Activated naive CD4-positive, alpha-beta T cell treated with anti-CD3 and anti-CD28 coated beads for 36 hours (primary cell): ENCODE results near the gene OSBPL8. TPM values are rescaled to one million over a fixed set of nuclear protein-coding genes. Genes with fewer than 3 reads are reported as not detected.
"Not testable (repeated sequence)": the region's sequence is repeated elsewhere in the genome, so short reads cannot be mapped to it uniquely, and the experiment has no call there.

Experiments used
- CTCF ChIA-PET: fragments of 350-600 bp; sonication (Branson Sonifier 250); formaldehyde crosslinking; loops from one replicate; lab custom pipeline; 2021; ENCODE audit warnings: antibody characterized with exemption; lab: Charles Lee
- DNase-seq: peaks from one replicate; pipeline ENCODE4 v3.0.0-alpha.2; 2020
- H3K27ac Mint-ChIP-seq: one replicate; pipeline ENCODE4 v1.8.0; 2021; ENCODE audit warnings: mild to moderate bottlenecking, mixed read lengths
- H3K27me3 Mint-ChIP-seq: one replicate; pipeline ENCODE4 v1.8.0; 2021; ENCODE audit warnings: low read depth, mixed read lengths
- H3K36me3 Mint-ChIP-seq: one replicate; pipeline ENCODE4 v1.8.0; 2021; ENCODE audit warnings: low read depth, mixed read lengths
- H3K4me1 Mint-ChIP-seq: one replicate; pipeline ENCODE4 v1.8.0; 2021; ENCODE audit warnings: low read depth, mixed read lengths
- H3K4me3 Mint-ChIP-seq: one replicate; pipeline ENCODE4 v1.8.0; 2021; ENCODE audit warnings: mild to moderate bottlenecking, moderate library complexity, mixed read lengths
- H3K9me3 Mint-ChIP-seq: one replicate; pipeline ENCODE4 v1.8.0; 2021; ENCODE audit warnings: mixed read lengths
- intact Hi-C: fragments of 100-400 bp; cut with micrococcal nuclease; formaldehyde crosslinking; loops from one replicate; pipeline ENCODE4 v1.15.1; 2023
- total RNA-seq, 2 experiments: library from RNA; stranded (reverse); gene quantifications; one replicate each; pipeline ENCODE4 v1.2.3, GENCODE V29; 2021

The OSBPL8 gene
- total RNA-seq, 2 experiments from 2014 or later, result 56.8 to 63.7 TPM

- Mint-ChIP-seq H3K9me3 (no peaks in the 10 kb centered on the region), H3K27ac (no peak overlapping the region), H3K27me3 (no peaks in the 10 kb centered on the region), H3K4me3 (no peak overlapping the region), H3K4me1 (no peaks in the 10 kb centered on the region), H3K36me3 (peaks cover 6% of the 10 kb centered on the region)
- no peak for DNase-seq
- intact Hi-C loops, result no loop called here
- CTCF ChIA-PET, result interaction anchor here (0.6 kb wide), 1 partner anchor 20 kb away, joined by 3 read pairs; no protein-coding TSS in a partner anchor
Observed at GRCh38 chr12:76400136-76400535, 159.4 kb downstream of the OSBPL8 start.

GRCh38 chr12:76399040-76399439 is 160.5 kb downstream of the OSBPL8 start:
- intact Hi-C loops, result no loop called here
- DNase-seq, result no peak
- H3K27ac Mint-ChIP-seq, result no peak overlapping the region
- no peaks in the 10 kb centered on the region for H3K4me1 Mint-ChIP-seq
- CTCF ChIA-PET, result no interaction called here
- no peak overlapping the region for H3K4me3 Mint-ChIP-seq
- H3K36me3 Mint-ChIP-seq, result peaks cover 6% of the 10 kb centered on the region
- no peaks in the 10 kb centered on the region for H3K27me3 Mint-ChIP-seq
- H3K9me3 Mint-ChIP-seq, result no peaks in the 10 kb centered on the region

GRCh38 chr12:76398106-76398505 is 161.5 kb downstream of the OSBPL8 start:
- Mint-ChIP-seq H3K27ac (no peak overlapping the region), H3K27me3 (no peaks in the 10 kb centered on the region), H3K4me3 (no peak overlapping the region), H3K9me3 (no peaks in the 10 kb centered on the region), H3K36me3 (peaks cover 6% of the 10 kb centered on the region), H3K4me1 (no peaks in the 10 kb centered on the region)
- CTCF ChIA-PET, result no interaction called here
- intact Hi-C loops, result no loop called here
- no peak for DNase-seq

- no peaks in the 10 kb centered on the region for H3K9me3 Mint-ChIP-seq
Observed at GRCh38 chr12:76391461-76391860, 168.1 kb downstream of the OSBPL8 start.

GRCh38 chr12:76387614-76388013 is 172.0 kb downstream of the OSBPL8 start:
- peaks cover 27% of the 10 kb centered on the region for H3K36me3 Mint-ChIP-seq
- no peaks in the 10 kb centered on the region for H3K27me3 Mint-ChIP-seq
- no peak overlapping the region for H3K4me3 Mint-ChIP-seq
- H3K4me1 Mint-ChIP-seq, result peaks cover 2% of the 10 kb centered on the region
- no peak overlapping the region for H3K27ac Mint-ChIP-seq
- DNase-seq, result no peak
- no peaks in the 10 kb centered on the region for H3K9me3 Mint-ChIP-seq
- intact Hi-C loops, result no loop called here
- CTCF ChIA-PET, result no interaction called here

More at GRCh38 chr12:76391461-76391860, 168.1 kb downstream of the OSBPL8 start:
- DNase-seq, result no peak
- intact Hi-C loops, result no loop called here
- Mint-ChIP-seq H3K4me1 (peaks cover 2% of the 10 kb centered on the region), H3K27me3 (no peaks in the 10 kb centered on the region), H3K4me3 (no peak overlapping the region), H3K36me3 (peaks cover 23% of the 10 kb centered on the region), H3K27ac (no peak overlapping the region)
- CTCF ChIA-PET, result no interaction called here

GRCh38 chr12:76384560-76384959 is 175.0 kb downstream of the OSBPL8 start:
- Mint-ChIP-seq H3K4me1 (no peaks in the 10 kb centered on the region), H3K27me3 (no peaks in the 10 kb centered on the region), H3K36me3 (peaks cover 19% of the 10 kb centered on the region), H3K4me3 (no peak overlapping the region), H3K27ac (no peak overlapping the region), H3K9me3 (no peaks in the 10 kb centered on the region)
- CTCF ChIA-PET, result interaction anchor here (0.7 kb wide), 1 partner anchor 172 kb away, joined by 3 read pairs; no protein-coding TSS in a partner anchor
- intact Hi-C loops, result no loop called here
- no peak for DNase-seq

GRCh38 chr12:76383988-76384387 is 175.6 kb downstream of the OSBPL8 start:
- CTCF ChIA-PET, result interaction anchor here (0.7 kb wide), 1 partner anchor 172 kb away, joined by 3 read pairs; no protein-coding TSS in a partner anchor
- Mint-ChIP-seq H3K9me3 (no peaks in the 10 kb centered on the region), H3K4me1 (no peaks in the 10 kb centered on the region), H3K27me3 (no peaks in the 10 kb centered on the region), H3K36me3 (peaks cover 21% of the 10 kb centered on the region), H3K4me3 (no peak overlapping the region), H3K27ac (no peak overlapping the region)
- intact Hi-C loops, result no loop called here
- no peak for DNase-seq

GRCh38 chr12:76379261-76379660 is 180.3 kb downstream of the OSBPL8 start:
- DNase-seq, result no peak
- Mint-ChIP-seq H3K9me3 (no peaks in the 10 kb centered on the region), H3K27me3 (no peaks in the 10 kb centered on the region), H3K36me3 (peaks cover 27% of the 10 kb centered on the region), H3K27ac (no peak overlapping the region), H3K4me1 (peaks cover 5% of the 10 kb centered on the region), H3K4me3 (no peak overlapping the region)
- CTCF ChIA-PET, result no interaction called here
- intact Hi-C loops, result no loop called here

GRCh38 chr12:76376876-76377275 is 182.7 kb downstream of the OSBPL8 start:
- DNase-seq, H3K9me3 Mint-ChIP-seq, H3K27ac Mint-ChIP-seq, H3K4me3 Mint-ChIP-seq, H3K4me1 Mint-ChIP-seq, CTCF ChIA-PET, H3K27me3 Mint-ChIP-seq, intact Hi-C loops: not testable (repeated sequence)
- H3K36me3 Mint-ChIP-seq, result peaks cover 28% of the 10 kb centered on the region

- CTCF ChIA-PET, result interaction anchor here (0.7 kb wide), 1 partner anchor 182 kb away, joined by 6 read pairs; no protein-coding TSS in a partner anchor
- Mint-ChIP-seq H3K27me3 (no peaks in the 10 kb centered on the region), H3K27ac (no peak overlapping the region), H3K36me3 (peaks cover 28% of the 10 kb centered on the region), H3K4me1 (peaks cover 6% of the 10 kb centered on the region), H3K9me3 (no peaks in the 10 kb centered on the region), H3K4me3 (no peak overlapping the region)
- no peak for DNase-seq
- intact Hi-C loops, result no loop called here
Observed at GRCh38 chr12:76375939-76376338, 183.6 kb downstream of the OSBPL8 start.

- Mint-ChIP-seq H3K36me3 (peaks cover 28% of the 10 kb centered on the region), H3K27me3 (no peaks in the 10 kb centered on the region), H3K4me3 (no peak overlapping the region), H3K27ac (no peak overlapping the region), H3K9me3 (no peaks in the 10 kb centered on the region), H3K4me1 (peaks cover 6% of the 10 kb centered on the region)
- intact Hi-C loops, result no loop called here
- DNase-seq, result no peak
- CTCF ChIA-PET, result interaction anchor here (0.7 kb wide), 1 partner anchor 182 kb away, joined by 6 read pairs; no protein-coding TSS in a partner anchor
Observed at GRCh38 chr12:76375470-76375869, 184.1 kb downstream of the OSBPL8 start.

- H3K4me3 Mint-ChIP-seq, result no peak overlapping the region
- H3K36me3 Mint-ChIP-seq, result peaks cover 33% of the 10 kb centered on the region
- CTCF ChIA-PET, result no interaction called here
- no peaks in the 10 kb centered on the region for H3K9me3 Mint-ChIP-seq
- peaks cover 6% of the 10 kb centered on the region for H3K4me1 Mint-ChIP-seq
- DNase-seq, result no peak
- intact Hi-C loops, result no loop called here
- H3K27me3 Mint-ChIP-seq, result no peaks in the 10 kb centered on the region
- no peak overlapping the region for H3K27ac Mint-ChIP-seq
Observed at GRCh38 chr12:76374386-76375020, 185.1 kb downstream of the OSBPL8 start.

GRCh38 chr12:76368230-76368629 is 191.3 kb downstream of the OSBPL8 start:
- Mint-ChIP-seq H3K9me3 (no peaks in the 10 kb centered on the region), H3K4me1 (peaks cover 7% of the 10 kb centered on the region), H3K27me3 (no peaks in the 10 kb centered on the region), H3K4me3 (no peak overlapping the region), H3K36me3 (peaks cover 52% of the 10 kb centered on the region), H3K27ac (no peak overlapping the region)
- intact Hi-C loops, result no loop called here
- no peak for DNase-seq
- CTCF ChIA-PET, result no interaction called here
